H1 (cell line): Measurements from ENCODE around the gene TPD52L2. TPM values are rescaled to one million over a fixed set of nuclear protein-coding genes. Genes with fewer than 3 reads are reported as not detected.
A peak's percentile ranks its signal among the peaks of the same experiment; 100 is the strongest.

Source experiments
- CTCF ChIA-PET: fragments of 300-600 bp; sonication (Branson Sonifier 250); formaldehyde crosslinking; loops from one replicate; lab custom pipeline; 2021; ENCODE audit not compliant: partially characterized antibody; lab: Charles Lee
- POLR2A ChIA-PET: fragments of 300-600 bp; sonication (Branson Sonifier 250); formaldehyde crosslinking; loops from one replicate; lab custom pipeline; 2021; ENCODE audit warnings: inconsistent platforms; ENCODE audit not compliant: partially characterized antibody; lab: Charles Lee
- DNase-seq, 2 experiments: peaks; one replicate each; pipeline versions ENCODE4 v3.0.0 to v3.0.0-alpha.2; 2010 to 2022; ENCODE audit warnings: low spot score in 2 of 2, low read depth in 1 of 2, mixed read lengths in 1 of 2
- FAIRE-seq: peaks from 2 replicates; lab custom pipeline; 2011; peaks lifted over from hg19 to GRCh38; lab: Jason Lieb, UNC
- H2AFZ ChIP-seq: 2 replicates; pipeline ENCODE4 v1.8.1; 2012; ENCODE audit warnings: low read length, inconsistent platforms
- H2AK5ac ChIP-seq: 2 replicates; pipeline ENCODE4 v1.6.1; 2013; ENCODE audit warnings: low read depth, low read length
- H2BK120ac ChIP-seq: replicated peaks from 2 replicates; pipeline ENCODE3; 2013; ENCODE audit warnings: low read depth, low read length, inconsistent platforms
- H2BK12ac ChIP-seq: 2 replicates; pipeline ENCODE4 v1.6.1; 2013; ENCODE audit warnings: low read depth, low read length
- H2BK15ac ChIP-seq: 2 replicates; pipeline ENCODE4 v1.6.1; 2013; ENCODE audit warnings: low read length
- H2BK20ac ChIP-seq: 2 replicates; pipeline ENCODE4 v1.6.1; 2013; ENCODE audit warnings: low read length
- H2BK5ac ChIP-seq: 2 replicates; pipeline ENCODE4 v1.6.1; 2013; ENCODE audit warnings: low read depth, low read length
- H3K14ac ChIP-seq: 2 replicates; pipeline ENCODE4 v1.6.1; 2013; ENCODE audit warnings: inconsistent platforms; ENCODE audit not compliant: insufficient read length
- H3K18ac ChIP-seq: 2 replicates; pipeline ENCODE4 v1.6.1; 2013; ENCODE audit warnings: low read length; ENCODE audit errors: extremely low read depth
- H3K23ac ChIP-seq: 2 replicates; pipeline ENCODE4 v1.6.1; 2013; ENCODE audit warnings: inconsistent platforms; ENCODE audit not compliant: insufficient read length
- H3K23me2 ChIP-seq: 2 replicates; pipeline ENCODE4 v1.6.1; 2013; ENCODE audit warnings: low read depth, low read length
- H3K27ac ChIP-seq: 2 replicates; pipeline ENCODE4 v1.6.1; 2011; ENCODE audit warnings: low read depth, low read length, inconsistent platforms
- H3K27me3 ChIP-seq, 4 experiments: replicated peaks in 1 of 4; 1 replicate in 1 of 4; 2 replicates in 3 of 4; pipeline versions ENCODE4 v1.6.1 to v1.8.1; 2011 to 2013; ENCODE audit warnings: low read length in 3 of 4, mild to moderate bottlenecking in 3 of 4, inconsistent platforms in 2 of 4, mixed read lengths in 2 of 4, moderate library complexity in 1 of 4; ENCODE audit not compliant: control insufficient read depth in 3 of 4, insufficient read depth in 3 of 4; ENCODE audit errors: extremely low read depth in 1 of 4
- H3K36me3 ChIP-seq, 4 experiments: 2 replicates each; pipeline versions ENCODE4 v1.6.1 to v1.8.1; 2011 to 2013; ENCODE audit warnings: mild to moderate bottlenecking in 4 of 4, low read length in 3 of 4, moderate library complexity in 2 of 4, control low read depth in 1 of 4, inconsistent platforms in 1 of 4; ENCODE audit not compliant: insufficient read depth in 4 of 4, control insufficient read depth in 2 of 4
- H3K4ac ChIP-seq: replicated peaks from 2 replicates; pipeline ENCODE3; 2013; ENCODE audit warnings: low read length, low read depth, mixed read lengths, inconsistent platforms; ENCODE audit not compliant: insufficient read length
- H3K4me1 ChIP-seq, 4 experiments: replicated peaks in 1 of 4; 1 replicate in 1 of 4; 2 replicates in 3 of 4; pipeline versions ENCODE4 v1.6.1 to v1.8.1; 2011 to 2013; ENCODE audit warnings: low read length in 3 of 4, inconsistent platforms in 2 of 4, mixed read lengths in 1 of 4; ENCODE audit not compliant: insufficient read depth in 4 of 4, control insufficient read depth in 3 of 4
- H3K4me2 ChIP-seq, 2 experiments: 2 replicates each; pipeline versions ENCODE4 v1.6.1 to v1.8.1; 2011 to 2013; ENCODE audit warnings: low read depth in 2 of 2, low read length in 2 of 2, control low read depth in 1 of 2, inconsistent platforms in 1 of 2, mild to moderate bottlenecking in 1 of 2; ENCODE audit not compliant: insufficient read depth in 1 of 2
- H3K4me3 ChIP-seq, 4 experiments: fragments of 200-600, 300-600 bp in 1 of 4; sonication (generic), shearing (Covaris generic), sonication (Bioruptor Twin) in 1 of 4; 2 replicates each; pipeline versions ENCODE4 v1.5.1 to v1.8.1; 2011 to 2016; ENCODE audit warnings: low read length in 4 of 4, low read depth in 3 of 4, control low read depth in 2 of 4, inconsistent platforms in 2 of 4, mild to moderate bottlenecking in 2 of 4, mixed read lengths in 1 of 4, moderate library complexity in 1 of 4; ENCODE audit not compliant: insufficient read depth in 2 of 4; ENCODE audit errors: extremely low read depth in 1 of 4
- H3K56ac ChIP-seq: replicated peaks from 2 replicates; pipeline ENCODE3; 2013; ENCODE audit warnings: low read depth, mild to moderate bottlenecking, mixed read lengths, low read length, inconsistent platforms; ENCODE audit not compliant: insufficient read length
- H3K79me1 ChIP-seq: 2 replicates; pipeline ENCODE4 v1.6.1; 2013; ENCODE audit warnings: low read depth, low read length, control low read depth
- H3K79me2 ChIP-seq, 2 experiments: 2 replicates each; pipeline versions ENCODE4 v1.6.1 to v1.8.1; 2012 to 2013; ENCODE audit warnings: low read length in 2 of 2, mild to moderate bottlenecking in 2 of 2, inconsistent platforms in 1 of 2; ENCODE audit not compliant: insufficient read depth in 2 of 2, control insufficient read depth in 1 of 2
- H3K9ac ChIP-seq, 4 experiments: replicated peaks in 1 of 4; 1 replicate in 1 of 4; 2 replicates in 3 of 4; pipeline versions ENCODE4 v1.6.1 to v1.8.1; 2011 to 2013; ENCODE audit warnings: low read depth in 3 of 4, low read length in 3 of 4, control low read depth in 2 of 4, mild to moderate bottlenecking in 2 of 4, moderate library complexity in 2 of 4, inconsistent platforms in 1 of 4; ENCODE audit errors: extremely low read depth in 1 of 4
- H3K9me3 ChIP-seq, 2 experiments: 2 replicates each; pipeline versions ENCODE4 v1.6.1 to v1.8.1; 2012 to 2013; ENCODE audit warnings: mild to moderate bottlenecking in 2 of 2, moderate library complexity in 2 of 2, control low read depth in 1 of 2, inconsistent platforms in 1 of 2, low read depth in 1 of 2, low read length in 1 of 2, mixed read lengths in 1 of 2; ENCODE audit not compliant: insufficient read depth in 2 of 2
- H4K20me1 ChIP-seq, 2 experiments: replicated peaks in 1 of 2; 2 replicates each; pipeline versions ENCODE3 to v1.8.1; 2011 to 2013; ENCODE audit warnings: inconsistent platforms in 2 of 2, low read length in 2 of 2, mild to moderate bottlenecking in 1 of 2; ENCODE audit not compliant: insufficient read depth in 2 of 2, control insufficient read depth in 1 of 2
- H4K5ac ChIP-seq: 2 replicates; pipeline ENCODE4 v1.6.1; 2013; ENCODE audit warnings: low read length, low read depth, mixed read lengths, inconsistent platforms; ENCODE audit not compliant: insufficient read length
- H4K8ac ChIP-seq: 2 replicates; pipeline ENCODE4 v1.8.0; 2013; ENCODE audit warnings: mild to moderate bottlenecking, moderate library complexity, low read length, inconsistent platforms; ENCODE audit not compliant: insufficient read depth; ENCODE audit errors: extremely low read depth
- H4K91ac ChIP-seq: replicated peaks from 2 replicates; pipeline ENCODE3; 2013; ENCODE audit warnings: low read length, mixed read lengths, inconsistent platforms; ENCODE audit not compliant: insufficient read length
- CHD1 ChIP-seq: IDR thresholded peaks from 2 replicates; pipeline ENCODE4 v1.6.1; 2012; ENCODE audit warnings: low read depth, low read length, improper control_type of control experiment
- GTF2F1 ChIP-seq: IDR thresholded peaks from 2 replicates; pipeline ENCODE4 v1.6.1; 2012; ENCODE audit warnings: low read depth, low read length, improper control_type of control experiment, borderline replicate concordance
- PHF8 ChIP-seq: fragments of 200-600 bp; sonication (generic); conservative IDR thresholded peaks from 2 replicates; pipeline ENCODE4 v1.7.1; 2012; ENCODE audit warnings: low read depth, mild to moderate bottlenecking, inconsistent platforms, low read length, moderate library complexity
- SUZ12 ChIP-seq: fragments of 200-600 bp; sonication (generic); IDR thresholded peaks from 2 replicates; pipeline ENCODE4 v1.6.1; 2012; ENCODE audit warnings: mild to moderate bottlenecking, inconsistent platforms, low read length, moderate library complexity, mixed read lengths
- WGBS, 2 experiments: shearing (Covaris generic) in 1 of 2; methylation state at CpG; one replicate each; pipeline versions ENCODE4 v1.1.6 to v1.1.7; 2013 to 2015; ENCODE audit warnings: low lambda C conversion rate in 2 of 2, mixed read lengths in 2 of 2, inconsistent platforms in 1 of 2, low coverage in 1 of 2, missing lambda C conversion rate in 1 of 2; ENCODE audit not compliant: insufficient replicate concordance in 2 of 2, insufficient coverage in 1 of 2, insufficient read length in 1 of 2; ENCODE audit errors: extremely low coverage in 1 of 2, missing lambda C conversion rate in 1 of 2; 5-methylcytosine and 5-hydroxymethylcytosine counted together
- polyA plus RNA-seq, 7 experiments: library from polyadenylated mRNA; depleted of rRNA in 3 of 7; stranded (reverse) in 5 of 7; unstranded in 2 of 7; fragments of >200 nt in 5 of 7; fragments of 200-250 nt in 2 of 7; gene quantifications; 1 replicate in 5 of 7; 2 replicates in 1 of 7; 4 replicates in 1 of 7; pipeline versions ENCODE4 v1.2.1 to v1.2.3, GENCODE V29; 2011 to 2013; ENCODE audit warnings: missing spikeins in 2 of 7, mixed read lengths in 2 of 7
- total RNA-seq: library from RNA; stranded (reverse); fragmentation: NEBNext Ultra II Directional; extraction: Animal tissue kit (Norgen Biotek cat#: 25700); gene quantifications from 2 replicates; pipeline ENCODE4 v1.2.1, GENCODE V29; 2021
- TF ChIP-seq, protein P1 (sequence below): IDR thresholded peaks from 2 replicates; pipeline ENCODE4 v1.6.1; 2011; ENCODE audit warnings: low read length, improper control_type of control experiment

TPD52L2 gene
- total and polyA plus RNA-seq, 2 of the 8 experiments (the other 6 are each of a cell fraction or from before 2014, with no cell fraction given): 77.1 to 80.2 TPM

DNA sequence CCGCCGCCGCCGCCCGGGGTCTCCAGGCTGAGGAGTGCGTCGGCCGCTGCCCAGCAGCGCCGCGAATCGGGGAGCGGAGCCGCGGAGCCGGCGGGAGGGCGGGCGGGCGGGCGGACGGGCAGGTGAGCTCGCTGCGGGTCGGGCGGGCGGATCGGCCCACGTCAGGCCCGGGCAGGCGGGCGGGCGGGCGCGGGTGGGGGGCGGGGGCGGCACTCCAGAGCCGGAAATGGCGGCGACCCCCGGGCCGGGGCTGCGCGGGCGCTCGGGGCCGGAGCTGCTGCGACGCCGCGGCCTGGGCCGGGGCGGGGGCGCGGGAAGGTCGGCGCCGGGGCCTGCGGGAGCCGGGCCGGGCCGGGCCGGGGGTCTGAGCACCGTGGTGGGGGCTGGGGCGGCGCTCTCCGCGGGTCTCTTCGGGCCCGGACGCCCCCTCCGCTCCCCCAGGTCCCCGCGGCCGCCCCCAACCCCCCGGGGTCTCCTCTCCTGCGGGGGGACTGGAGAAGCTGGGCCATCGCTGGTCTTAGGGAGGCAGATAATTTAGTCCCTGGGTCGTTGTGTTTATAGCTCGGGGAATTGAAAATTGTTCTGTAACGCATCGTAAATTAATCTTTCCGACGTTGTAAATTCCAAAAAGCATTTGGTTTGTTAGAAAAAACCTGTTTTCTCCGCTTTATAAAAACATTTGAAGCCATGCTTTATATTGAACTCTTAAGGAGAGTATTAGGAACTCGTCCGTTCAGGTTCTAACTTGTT is 30.3 kb downstream of the TPD52L2 start:
- Histone ChIP-seq H3K4me2 (peak overlapping the region; percentile 67 to 68), H4K8ac (peak overlapping the region; percentile 40; the same call in 1 of the 2 replicates), H3K18ac (no peak overlapping the region), H3K4me1 (peaks cover 0 to 6% (median 4%) of the 10 kb centered on the region in 4 experiments; a peak in 4 of 7 replicates)
- WGBS, 2 experiments: 10% methylated on average over 10 of the region's 87 CpGs; no CpG with 5 or more reads in 1 of the 2 experiments
- DNase-seq: peak in 1 of 2 experiments; percentile 56
- TF ChIP-seq PHF8 (0 out of 2 replicates have a peak, but pooled peaks have one; percentile 13), GTF2F1 (no peak), CHD1 (no peak), SUZ12 (no peak)
- TF ChIP-seq, protein P1, sequence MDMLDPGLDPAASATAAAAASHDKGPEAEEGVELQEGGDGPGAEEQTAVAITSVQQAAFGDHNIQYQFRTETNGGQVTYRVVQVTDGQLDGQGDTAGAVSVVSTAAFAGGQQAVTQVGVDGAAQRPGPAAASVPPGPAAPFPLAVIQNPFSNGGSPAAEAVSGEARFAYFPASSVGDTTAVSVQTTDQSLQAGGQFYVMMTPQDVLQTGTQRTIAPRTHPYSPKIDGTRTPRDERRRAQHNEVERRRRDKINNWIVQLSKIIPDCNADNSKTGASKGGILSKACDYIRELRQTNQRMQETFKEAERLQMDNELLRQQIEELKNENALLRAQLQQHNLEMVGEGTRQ: no peak
- TF ChIP-seq, all 59 proteins: peak for 1
- no peak overlapping the region for H2BK5ac ChIP-seq
- peak overlapping the region in 3 of 4 experiments; percentile 41 to 71 (median 43); a peak in 4 of 7 replicates for H3K9ac ChIP-seq
- H3K27ac ChIP-seq: no peak overlapping the region
- H4K91ac ChIP-seq: no peak overlapping the region
- no peak overlapping the region for H3K4ac ChIP-seq
- H3K36me3 ChIP-seq: peaks cover 0 to 3% (median 0%) of the 10 kb centered on the region in 4 experiments; a peak in 2 of 8 replicates
- no peak overlapping the region for H3K23ac ChIP-seq
- H3K4me3 ChIP-seq: peak overlapping the region; percentile 53 to 85 (median 60)
- peaks cover 18% of the 10 kb centered on the region; the same call in 1 of the 2 replicates for H3K79me1 ChIP-seq
- CTCF ChIA-PET: interaction anchor here (0.7 to 4.5 kb wide), 8 partner anchors 11 to 109 kb away, joined by 3 to 12 read pairs (median 8); partner anchors contain the start of gene UCKL1
- no peak overlapping the region for H3K14ac ChIP-seq
- no peak overlapping the region for H2AK5ac ChIP-seq
- FAIRE-seq: no peak
- H2AFZ ChIP-seq: no peak overlapping the region
- H3K79me2 ChIP-seq: peaks cover 3 to 37% of the 10 kb centered on the region in 2 experiments; a peak in 2 of 4 replicates
- H2BK15ac ChIP-seq: no peak overlapping the region
- H2BK12ac ChIP-seq: no peak overlapping the region
- H4K5ac ChIP-seq: no peak overlapping the region
- H3K27me3 ChIP-seq: no peaks in the 10 kb centered on the region
- no peak overlapping the region for H2BK120ac ChIP-seq
- H3K23me2 ChIP-seq: peaks cover 3% of the 10 kb centered on the region; the same call in 1 of the 2 replicates
- POLR2A ChIA-PET: interaction anchor here (1.2 to 4.5 kb wide), 4 partner anchors 13 to 85 kb away, joined by 3 to 23 read pairs (median 11); partner anchors contain the start of gene TPD52L2
- no peak overlapping the region for H2BK20ac ChIP-seq
- no peak overlapping the region for H3K56ac ChIP-seq
- H3K9me3 ChIP-seq: no peaks in the 10 kb centered on the region
- peaks cover 10 to 15% of the 10 kb centered on the region in 2 experiments for H4K20me1 ChIP-seq
